ENCODE data around the gene ARHGAP5.
A peak's percentile ranks its signal among the peaks of the same experiment; 100 is the strongest.

ARHGAP5 gene

GRCh38 chr14:32077081-32078022 lies at the start of gene ARHGAP5:
Gene ARHGAP5, plus strand, starts transcription at chr14:32077304. Its CDS starts 13,366 bp downstream, at chr14:32090670.
- H3K4me1 ChIP-seq (ENCODE audit: control insufficient read depth, insufficient read depth, low read length) = peaks cover 25% of the 10 kb centered on the region
- no peaks in the 10 kb centered on the region for H3K27me3 ChIP-seq (ENCODE audit: control insufficient read depth, insufficient read depth, low read length)
- no peaks in the 10 kb centered on the region for H3K36me3 ChIP-seq (ENCODE audit: control insufficient read depth, insufficient read depth, low read length)
- H3K9me3 ChIP-seq (ENCODE audit: control insufficient read depth, insufficient read depth, low read length) = no peaks in the 10 kb centered on the region
- peak within 1 kb of the TSS; percentile 92 for H3K9ac ChIP-seq (ENCODE audit: low read depth, low read length)
- peak within 1 kb of the TSS; percentile 86 for H3K4me3 ChIP-seq (ENCODE audit: low read depth, low read length)

- H3K9me3 ChIP-seq (ENCODE audit: control insufficient read depth, insufficient read depth, low read length) = no peaks in the 10 kb centered on the region
- H3K9ac ChIP-seq (ENCODE audit: low read depth, low read length) = no peak overlapping the region
- no peaks in the 10 kb centered on the region for H3K4me1 ChIP-seq (ENCODE audit: control insufficient read depth, insufficient read depth, low read length)
- no peaks in the 10 kb centered on the region for H3K27me3 ChIP-seq (ENCODE audit: control insufficient read depth, insufficient read depth, low read length)
- no peaks in the 10 kb centered on the region for H3K36me3 ChIP-seq (ENCODE audit: control insufficient read depth, insufficient read depth, low read length)
- H3K4me3 ChIP-seq (ENCODE audit: low read depth, low read length) = no peak overlapping the region
These were observed 48.5 kb upstream of the ARHGAP5 start for GRCh38 chr14:32028599-32028998.

- H3K4me1 ChIP-seq (ENCODE audit: control insufficient read depth, insufficient read depth, low read length) = no peaks in the 10 kb centered on the region
These were observed 43.6 kb upstream of the ARHGAP5 start for GRCh38 chr14:32033543-32033942.

GRCh38 chr14:32038876-32039275 lies 38.2 kb upstream of the ARHGAP5 start:
- no peaks in the 10 kb centered on the region for H3K36me3 ChIP-seq (ENCODE audit: control insufficient read depth, insufficient read depth, low read length)
- H3K4me3 ChIP-seq (ENCODE audit: low read depth, low read length) = no peak overlapping the region
- no peaks in the 10 kb centered on the region for H3K9me3 ChIP-seq (ENCODE audit: control insufficient read depth, insufficient read depth, low read length)
- no peaks in the 10 kb centered on the region for H3K4me1 ChIP-seq (ENCODE audit: control insufficient read depth, insufficient read depth, low read length)
- H3K27me3 ChIP-seq (ENCODE audit: control insufficient read depth, insufficient read depth, low read length) = no peaks in the 10 kb centered on the region
- no peak overlapping the region for H3K9ac ChIP-seq (ENCODE audit: low read depth, low read length)

More at GRCh38 chr14:32033543-32033942, 43.6 kb upstream of the ARHGAP5 start:
- Histone ChIP-seq H3K9me3 (ENCODE audit: control insufficient read depth, insufficient read depth, low read length) (no peaks in the 10 kb centered on the region), H3K36me3 (ENCODE audit: control insufficient read depth, insufficient read depth, low read length) (no peaks in the 10 kb centered on the region), H3K9ac (ENCODE audit: low read depth, low read length) (no peak overlapping the region), H3K4me3 (ENCODE audit: low read depth, low read length) (no peak overlapping the region), H3K27me3 (ENCODE audit: control insufficient read depth, insufficient read depth, low read length) (no peaks in the 10 kb centered on the region)

GRCh38 chr14:32039401-32040030 lies 37.6 kb upstream of the ARHGAP5 start:
- H3K27me3 ChIP-seq (ENCODE audit: control insufficient read depth, insufficient read depth, low read length) = no peaks in the 10 kb centered on the region
- H3K36me3 ChIP-seq (ENCODE audit: control insufficient read depth, insufficient read depth, low read length) = no peaks in the 10 kb centered on the region
- no peaks in the 10 kb centered on the region for H3K9me3 ChIP-seq (ENCODE audit: control insufficient read depth, insufficient read depth, low read length)
- no peak overlapping the region for H3K9ac ChIP-seq (ENCODE audit: low read depth, low read length)
- no peaks in the 10 kb centered on the region for H3K4me1 ChIP-seq (ENCODE audit: control insufficient read depth, insufficient read depth, low read length)
- no peak overlapping the region for H3K4me3 ChIP-seq (ENCODE audit: low read depth, low read length)

- Histone ChIP-seq H3K36me3 (ENCODE audit: control insufficient read depth, insufficient read depth, low read length) (no peaks in the 10 kb centered on the region), H3K9me3 (ENCODE audit: control insufficient read depth, insufficient read depth, low read length) (no peaks in the 10 kb centered on the region), H3K27me3 (ENCODE audit: control insufficient read depth, insufficient read depth, low read length) (no peaks in the 10 kb centered on the region), H3K9ac (ENCODE audit: low read depth, low read length) (no peak overlapping the region), H3K4me3 (ENCODE audit: low read depth, low read length) (no peak overlapping the region), H3K4me1 (ENCODE audit: control insufficient read depth, insufficient read depth, low read length) (no peaks in the 10 kb centered on the region)
These were observed 33.5 kb upstream of the ARHGAP5 start for GRCh38 chr14:32043624-32044023.

- H3K4me3 ChIP-seq (ENCODE audit: low read depth, low read length) = no peak overlapping the region
- no peaks in the 10 kb centered on the region for H3K36me3 ChIP-seq (ENCODE audit: control insufficient read depth, insufficient read depth, low read length)
These were observed 32.6 kb upstream of the ARHGAP5 start for GRCh38 chr14:32044454-32044853.

GRCh38 chr14:32047791-32048190 lies 29.3 kb upstream of the ARHGAP5 start:
- Histone ChIP-seq H3K4me1 (ENCODE audit: control insufficient read depth, insufficient read depth, low read length) (no peaks in the 10 kb centered on the region), H3K27me3 (ENCODE audit: control insufficient read depth, insufficient read depth, low read length) (no peaks in the 10 kb centered on the region), H3K9me3 (ENCODE audit: control insufficient read depth, insufficient read depth, low read length) (no peaks in the 10 kb centered on the region), H3K9ac (ENCODE audit: low read depth, low read length) (no peak overlapping the region), H3K4me3 (ENCODE audit: low read depth, low read length) (no peak overlapping the region), H3K36me3 (ENCODE audit: control insufficient read depth, insufficient read depth, low read length) (no peaks in the 10 kb centered on the region)

More at GRCh38 chr14:32044454-32044853, 32.6 kb upstream of the ARHGAP5 start:
- Histone ChIP-seq H3K9me3 (ENCODE audit: control insufficient read depth, insufficient read depth, low read length) (no peaks in the 10 kb centered on the region), H3K4me1 (ENCODE audit: control insufficient read depth, insufficient read depth, low read length) (no peaks in the 10 kb centered on the region), H3K27me3 (ENCODE audit: control insufficient read depth, insufficient read depth, low read length) (no peaks in the 10 kb centered on the region), H3K9ac (ENCODE audit: low read depth, low read length) (no peak overlapping the region)

- Histone ChIP-seq H3K9ac (ENCODE audit: low read depth, low read length) (no peak overlapping the region), H3K27me3 (ENCODE audit: control insufficient read depth, insufficient read depth, low read length) (no peaks in the 10 kb centered on the region), H3K9me3 (ENCODE audit: control insufficient read depth, insufficient read depth, low read length) (no peaks in the 10 kb centered on the region), H3K36me3 (ENCODE audit: control insufficient read depth, insufficient read depth, low read length) (no peaks in the 10 kb centered on the region), H3K4me1 (ENCODE audit: control insufficient read depth, insufficient read depth, low read length) (no peaks in the 10 kb centered on the region), H3K4me3 (ENCODE audit: low read depth, low read length) (no peak overlapping the region)
These were observed 27.6 kb upstream of the ARHGAP5 start for GRCh38 chr14:32049361-32050088.

- no peaks in the 10 kb centered on the region for H3K4me1 ChIP-seq (ENCODE audit: control insufficient read depth, insufficient read depth, low read length)
- no peak overlapping the region for H3K4me3 ChIP-seq (ENCODE audit: low read depth, low read length)
- H3K27me3 ChIP-seq (ENCODE audit: control insufficient read depth, insufficient read depth, low read length) = no peaks in the 10 kb centered on the region
- H3K36me3 ChIP-seq (ENCODE audit: control insufficient read depth, insufficient read depth, low read length) = no peaks in the 10 kb centered on the region
- H3K9ac ChIP-seq (ENCODE audit: low read depth, low read length) = no peak overlapping the region
- no peaks in the 10 kb centered on the region for H3K9me3 ChIP-seq (ENCODE audit: control insufficient read depth, insufficient read depth, low read length)
These were observed 26.2 kb upstream of the ARHGAP5 start for GRCh38 chr14:32050878-32051277.

GRCh38 chr14:32054536-32054935 lies 22.6 kb upstream of the ARHGAP5 start:
- no peaks in the 10 kb centered on the region for H3K27me3 ChIP-seq (ENCODE audit: control insufficient read depth, insufficient read depth, low read length)

More at GRCh38 chr14:32054536-32054935, 22.6 kb upstream of the ARHGAP5 start:
- H3K4me3 ChIP-seq (ENCODE audit: low read depth, low read length) = no peak overlapping the region
- H3K9me3 ChIP-seq (ENCODE audit: control insufficient read depth, insufficient read depth, low read length) = no peaks in the 10 kb centered on the region
- H3K9ac ChIP-seq (ENCODE audit: low read depth, low read length) = no peak overlapping the region
- peaks cover 4% of the 10 kb centered on the region for H3K4me1 ChIP-seq (ENCODE audit: control insufficient read depth, insufficient read depth, low read length)
- no peaks in the 10 kb centered on the region for H3K36me3 ChIP-seq (ENCODE audit: control insufficient read depth, insufficient read depth, low read length)
